Nephron progenitor cell (in vitro differentiated cells): ENCODE data around the gene EMC9.
"Not testable (repeated sequence)": the region's sequence is repeated elsewhere in the genome, so short reads cannot be mapped to it uniquely, and the experiment has no call there.

Source experiments
- DNase-seq: peaks from one replicate; pipeline ENCODE4 v3.0.0; 2021
- H3K27ac Mint-ChIP-seq: 2 replicates; pipeline ENCODE4 v1.8.0; 2021; ENCODE audit warnings: mild to moderate bottlenecking, moderate library complexity, mixed read lengths
- H3K27me3 Mint-ChIP-seq: 2 replicates; pipeline ENCODE4 v1.8.0; 2021; ENCODE audit warnings: mild to moderate bottlenecking, low read depth, mixed read lengths; ENCODE audit not compliant: poor library complexity
- H3K36me3 Mint-ChIP-seq: 2 replicates; pipeline ENCODE4 v1.8.0; 2021; ENCODE audit warnings: low read depth, mixed read lengths
- H3K4me1 Mint-ChIP-seq: 2 replicates; pipeline ENCODE4 v1.8.0; 2021; ENCODE audit warnings: mixed read lengths
- H3K4me3 Mint-ChIP-seq: 2 replicates; pipeline ENCODE4 v1.8.0; 2021; ENCODE audit warnings: mild to moderate bottlenecking, moderate library complexity, mixed read lengths
- H3K9me3 Mint-ChIP-seq: 2 replicates; pipeline ENCODE4 v1.8.0; 2021; ENCODE audit warnings: mild to moderate bottlenecking, moderate library complexity, mixed read lengths
- CTCF ChIP-seq: fragments of 200-600 bp; sonication (generic); IDR thresholded peaks from 2 replicates; pipeline ENCODE4 v1.5.0; 2021; ENCODE audit warnings: antibody characterized with exemption

EMC9 gene

GRCh38 chr14:24108336-24108874, 33.0 kb downstream of the EMC9 start:
- TF ChIP-seq CTCF, result no peak
- no peak overlapping the region for H3K27ac Mint-ChIP-seq
- H3K27me3 Mint-ChIP-seq, result no peaks in the 10 kb centered on the region
- peaks cover 14% of the 10 kb centered on the region for H3K9me3 Mint-ChIP-seq
- H3K4me1 Mint-ChIP-seq, result peaks cover 11% of the 10 kb centered on the region
- peaks cover 19% of the 10 kb centered on the region for H3K36me3 Mint-ChIP-seq
- no peak overlapping the region for H3K4me3 Mint-ChIP-seq
- DNase-seq, result no peak

- peaks cover 11% of the 10 kb centered on the region for H3K4me1 Mint-ChIP-seq
- H3K27ac Mint-ChIP-seq, result no peak overlapping the region
- H3K9me3 Mint-ChIP-seq, result peaks cover 14% of the 10 kb centered on the region
- no peak for DNase-seq
- TF ChIP-seq CTCF, result no peak
- no peak overlapping the region for H3K4me3 Mint-ChIP-seq
- no peaks in the 10 kb centered on the region for H3K27me3 Mint-ChIP-seq
- H3K36me3 Mint-ChIP-seq, result peaks cover 32% of the 10 kb centered on the region
These were observed 34.6 kb downstream of the EMC9 start for GRCh38 chr14:24106672-24107271.

- H3K27ac Mint-ChIP-seq, result peak overlapping the region; percentile 88
- H3K4me1 Mint-ChIP-seq, result peaks cover 11% of the 10 kb centered on the region
- not testable (repeated sequence) for H3K4me3 Mint-ChIP-seq, DNase-seq, H3K27me3 Mint-ChIP-seq
- peaks cover 32% of the 10 kb centered on the region for H3K36me3 Mint-ChIP-seq
- H3K9me3 Mint-ChIP-seq, result peaks cover 14% of the 10 kb centered on the region
These were observed 35.7 kb downstream of the EMC9 start for GRCh38 chr14:24105609-24106239.

- peaks cover 6% of the 10 kb centered on the region for H3K4me1 Mint-ChIP-seq
- peaks cover 32% of the 10 kb centered on the region for H3K36me3 Mint-ChIP-seq
- DNase-seq, result no peak
- no peaks in the 10 kb centered on the region for H3K27me3 Mint-ChIP-seq
- no peak for TF ChIP-seq CTCF
- H3K27ac Mint-ChIP-seq, result peak overlapping the region; percentile 86
- H3K9me3 Mint-ChIP-seq, result peaks cover 14% of the 10 kb centered on the region
- no peak overlapping the region for H3K4me3 Mint-ChIP-seq
These were observed 37.9 kb downstream of the EMC9 start for GRCh38 chr14:24103451-24103850.

GRCh38 chr14:24102357-24103048, 38.9 kb downstream of the EMC9 start:
- peaks cover 32% of the 10 kb centered on the region for H3K36me3 Mint-ChIP-seq
- H3K27me3 Mint-ChIP-seq, result no peaks in the 10 kb centered on the region
- no peak overlapping the region for H3K4me3 Mint-ChIP-seq
- no peak for TF ChIP-seq CTCF
- no peak overlapping the region for H3K27ac Mint-ChIP-seq
- no peak for DNase-seq
- peaks cover 14% of the 10 kb centered on the region for H3K9me3 Mint-ChIP-seq
- peaks cover 6% of the 10 kb centered on the region for H3K4me1 Mint-ChIP-seq

GRCh38 chr14:24100982-24101494, 40.4 kb downstream of the EMC9 start:
- Mint-ChIP-seq H3K4me3 (no peak overlapping the region), H3K27ac (peak overlapping the region; percentile 66), H3K9me3 (peaks cover 14% of the 10 kb centered on the region), H3K36me3 (peaks cover 32% of the 10 kb centered on the region), H3K4me1 (peaks cover 11% of the 10 kb centered on the region), H3K27me3 (peaks cover 5% of the 10 kb centered on the region)
- no peak for DNase-seq
- no peak for TF ChIP-seq CTCF
